ENCODE measurements around the gene SERPINB13.
"Not testable (repeated sequence)": the region's sequence is repeated elsewhere in the genome, so short reads cannot be mapped to it uniquely, and the experiment has no call there.

Gene SERPINB13

DNA sequence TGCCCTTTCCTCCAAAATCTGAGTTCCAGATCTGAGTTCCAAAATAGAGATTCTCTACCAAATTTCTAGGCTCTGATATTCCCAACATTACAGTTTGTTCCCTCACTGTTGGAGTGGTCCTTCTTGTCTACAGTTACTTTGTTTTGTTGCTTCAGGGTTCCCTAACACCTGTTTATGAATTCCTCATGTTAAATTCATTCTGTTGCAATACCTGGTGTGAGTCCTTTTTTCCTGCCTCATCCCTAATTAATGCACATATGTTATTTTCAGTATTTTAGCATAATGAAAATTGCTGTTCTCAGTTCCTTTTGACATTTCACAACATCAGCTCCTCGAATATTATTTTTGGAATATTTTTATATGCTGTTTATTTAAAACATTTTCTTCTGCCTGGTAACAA lies 16.2 kb downstream of the SERPINB13 start:
- no peak overlapping the region for H2AFZ ChIP-seq (ENCODE audit: low read depth, low read length)
- H3K4me3 ChIP-seq (ENCODE audit: low read length): no peak overlapping the region
- no peaks in the 10 kb centered on the region for H3K36me3 ChIP-seq (ENCODE audit: insufficient read depth, low read length)
- no peaks in the 10 kb centered on the region for H3K27me3 ChIP-seq (ENCODE audit: insufficient read depth, low read length)
- no peaks in the 10 kb centered on the region for H3K4me1 ChIP-seq (ENCODE audit: insufficient read depth, low read length)
- H3K9me3 ChIP-seq (ENCODE audit: low read length): no peaks in the 10 kb centered on the region

DNA sequence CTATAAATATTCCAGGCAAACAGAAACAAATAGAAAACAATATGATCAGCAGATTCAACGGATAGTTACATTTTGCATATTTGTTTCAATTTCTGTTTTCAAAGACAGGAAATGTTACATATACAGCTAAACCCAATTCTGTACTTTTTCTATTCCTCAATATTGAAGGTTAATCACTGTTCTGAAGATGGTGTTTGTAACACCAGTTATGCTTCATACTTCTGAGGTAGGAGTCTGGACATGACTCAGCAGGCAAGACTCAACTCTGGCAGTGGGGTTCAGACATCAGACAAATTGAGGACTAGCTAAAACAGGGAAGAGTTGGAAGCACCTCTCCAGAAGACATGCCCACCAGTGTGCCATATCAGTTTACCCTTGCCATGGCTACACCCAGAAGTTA lies 16.6 kb downstream of the SERPINB13 start:
- Histone ChIP-seq H3K4me3 (ENCODE audit: low read length) (no peak overlapping the region), H3K4me1 (ENCODE audit: insufficient read depth, low read length) (no peaks in the 10 kb centered on the region), H3K9me3 (ENCODE audit: low read length) (no peaks in the 10 kb centered on the region), H3K27me3 (ENCODE audit: insufficient read depth, low read length) (no peaks in the 10 kb centered on the region), H2AFZ (ENCODE audit: low read depth, low read length) (no peak overlapping the region), H3K36me3 (ENCODE audit: insufficient read depth, low read length) (no peaks in the 10 kb centered on the region)

DNA sequence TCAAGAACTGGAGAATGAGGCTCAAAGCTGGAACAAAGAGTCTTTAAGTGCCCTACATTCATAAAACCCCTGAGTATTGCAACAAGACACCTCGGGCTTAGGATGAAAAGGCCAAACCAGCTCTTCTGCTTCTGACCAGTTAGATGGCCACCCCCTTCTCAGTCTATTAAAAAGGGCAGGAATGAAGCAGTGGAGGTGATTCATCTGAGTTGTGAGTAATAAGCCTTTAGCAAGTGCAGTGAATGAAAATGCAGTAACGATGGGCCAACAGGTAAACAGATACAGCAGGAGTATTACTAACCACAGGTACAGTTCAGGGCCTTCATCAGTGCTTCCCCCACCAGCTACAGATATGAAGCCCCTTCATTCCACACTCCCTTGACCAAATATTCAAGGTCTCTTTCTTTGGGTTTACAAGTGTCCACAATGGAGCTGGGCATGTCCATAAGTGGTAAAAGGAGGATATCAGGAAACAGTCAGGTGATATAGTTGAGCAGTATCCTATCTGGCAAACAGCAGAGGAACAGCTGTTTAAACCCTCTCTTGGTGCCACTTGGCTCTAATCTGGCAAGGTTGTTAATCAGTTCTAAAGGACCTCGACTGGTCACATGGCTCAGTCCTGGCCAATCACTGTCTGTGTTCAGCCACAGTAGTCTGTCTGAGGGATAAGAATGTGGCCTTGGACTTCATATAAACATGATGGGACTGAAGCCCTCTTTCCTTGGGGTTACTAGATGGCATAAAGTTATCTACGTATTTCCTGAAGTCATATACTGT lies 17.8 kb downstream of the SERPINB13 start:
- H3K4me1 ChIP-seq (ENCODE audit: insufficient read depth, low read length): no peaks in the 10 kb centered on the region
- H2AFZ ChIP-seq (ENCODE audit: low read depth, low read length): no peak overlapping the region
- H3K36me3 ChIP-seq (ENCODE audit: insufficient read depth, low read length): no peaks in the 10 kb centered on the region
- no peaks in the 10 kb centered on the region for H3K9me3 ChIP-seq (ENCODE audit: low read length)
- no peaks in the 10 kb centered on the region for H3K27me3 ChIP-seq (ENCODE audit: insufficient read depth, low read length)
- H3K4me3 ChIP-seq (ENCODE audit: low read length): no peak overlapping the region

DNA sequence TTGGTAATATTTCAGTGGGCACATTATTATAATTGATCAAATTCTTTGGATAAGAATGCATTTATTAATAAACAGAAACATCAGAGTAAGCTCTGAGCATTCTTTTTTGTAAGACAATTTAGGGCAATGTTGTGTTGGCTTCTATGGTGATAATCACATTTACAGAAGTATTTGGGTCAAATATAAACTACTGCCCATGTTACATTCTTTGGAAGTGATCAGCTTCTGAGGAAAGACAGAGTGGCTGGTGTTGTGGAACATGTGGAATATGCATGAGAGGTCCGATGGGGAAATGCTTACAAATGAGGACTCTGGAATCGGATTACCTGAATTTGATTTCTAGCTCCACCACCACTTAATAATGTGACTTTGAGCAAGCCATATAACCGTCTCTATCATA lies 19.4 kb downstream of the SERPINB13 start:
- Histone ChIP-seq H3K27me3 (ENCODE audit: insufficient read depth, low read length) (no peaks in the 10 kb centered on the region), H2AFZ (ENCODE audit: low read depth, low read length) (no peak overlapping the region), H3K4me3 (ENCODE audit: low read length) (no peak overlapping the region), H3K36me3 (ENCODE audit: insufficient read depth, low read length) (no peaks in the 10 kb centered on the region), H3K9me3 (ENCODE audit: low read length) (no peaks in the 10 kb centered on the region), H3K4me1 (ENCODE audit: insufficient read depth, low read length) (no peaks in the 10 kb centered on the region)

DNA sequence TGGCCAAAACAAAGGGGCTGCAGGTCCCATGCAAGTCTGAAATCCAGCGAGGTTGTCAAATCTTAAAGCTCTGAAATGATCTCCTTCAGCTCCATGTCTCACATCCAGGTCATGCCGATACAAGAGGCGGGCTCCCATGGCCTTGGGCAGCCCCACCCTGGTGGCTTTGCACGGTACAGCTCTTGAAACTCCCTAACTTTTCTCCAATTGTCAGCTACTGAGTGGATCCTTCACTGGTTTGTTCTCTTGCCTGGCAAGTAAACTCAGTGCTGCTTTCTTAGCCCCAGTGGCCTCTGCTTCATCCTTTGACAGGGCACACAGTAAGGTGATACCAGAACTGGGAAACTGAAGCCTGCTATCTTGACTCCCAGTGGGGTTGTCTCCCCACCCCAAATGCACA lies 26.3 kb downstream of the SERPINB13 start:
- no peak overlapping the region for H3K4me3 ChIP-seq (ENCODE audit: low read length)
- no peaks in the 10 kb centered on the region for H3K36me3 ChIP-seq (ENCODE audit: insufficient read depth, low read length)
- H3K4me1 ChIP-seq (ENCODE audit: insufficient read depth, low read length): no peaks in the 10 kb centered on the region
- H3K9me3 ChIP-seq (ENCODE audit: low read length): no peaks in the 10 kb centered on the region
- H2AFZ ChIP-seq (ENCODE audit: low read depth, low read length): no peak overlapping the region
- no peaks in the 10 kb centered on the region for H3K27me3 ChIP-seq (ENCODE audit: insufficient read depth, low read length)

DNA sequence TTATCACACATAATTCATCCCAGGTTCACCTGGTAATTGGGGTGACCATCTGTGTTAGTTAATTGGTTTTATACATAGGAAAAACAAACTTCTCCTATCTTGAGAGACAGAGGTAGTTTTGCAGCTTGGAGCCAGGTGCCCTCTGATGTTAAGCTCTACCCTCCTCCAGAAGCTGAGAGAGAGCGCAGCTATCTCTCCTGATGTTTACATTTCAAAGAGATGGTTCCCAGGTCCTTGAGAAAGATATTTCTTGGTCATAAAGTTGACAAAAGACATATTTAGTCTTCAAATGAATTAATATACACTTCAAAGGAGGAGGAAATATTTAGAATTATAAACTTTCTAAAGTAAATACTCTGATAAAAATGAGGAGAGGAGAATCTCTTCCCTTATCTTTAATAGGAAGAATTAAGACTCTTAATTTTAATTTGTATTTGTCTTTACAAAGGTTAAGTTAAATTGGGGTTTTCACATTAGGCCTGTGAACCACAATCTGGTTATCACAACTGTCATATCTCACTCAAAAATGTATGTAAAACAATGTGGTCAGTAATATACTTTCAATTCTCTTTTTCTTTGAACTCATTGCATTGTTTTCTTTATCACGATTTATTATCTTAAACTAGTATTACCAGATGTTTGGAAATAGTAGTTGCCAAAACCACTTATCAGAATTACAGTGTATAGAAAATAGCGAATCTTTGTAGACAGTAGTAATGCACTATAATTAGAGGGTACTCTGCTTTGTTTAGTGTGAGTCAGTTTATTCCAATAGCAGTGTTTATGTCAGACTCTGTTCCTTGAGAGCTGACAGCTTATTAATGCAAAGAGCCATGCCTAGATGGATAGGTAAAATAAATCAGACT lies 30.1 kb downstream of the SERPINB13 start:
- H3K9me3 ChIP-seq (ENCODE audit: low read length): no peaks in the 10 kb centered on the region
- no peak overlapping the region for H2AFZ ChIP-seq (ENCODE audit: low read depth, low read length)
- H3K27me3 ChIP-seq (ENCODE audit: insufficient read depth, low read length): no peaks in the 10 kb centered on the region
- H3K36me3 ChIP-seq (ENCODE audit: insufficient read depth, low read length): no peaks in the 10 kb centered on the region
- no peaks in the 10 kb centered on the region for H3K4me1 ChIP-seq (ENCODE audit: insufficient read depth, low read length)
- no peak overlapping the region for H3K4me3 ChIP-seq (ENCODE audit: low read length)

DNA sequence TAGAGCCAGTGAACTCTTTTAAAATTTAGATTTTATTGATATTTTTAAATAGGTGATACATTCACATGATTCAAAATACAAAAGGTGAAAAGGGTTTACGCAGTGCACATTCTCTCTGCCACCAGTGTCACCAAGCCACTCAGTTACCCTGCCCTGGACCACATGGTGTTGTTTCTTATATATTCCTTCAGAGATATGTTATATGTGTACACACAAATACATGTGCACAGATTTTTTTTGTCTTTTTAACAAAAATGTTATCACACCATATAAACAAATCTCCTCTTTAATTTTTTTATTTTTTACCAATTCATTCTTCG lies 30.7 kb downstream of the SERPINB13 start:
- H2AFZ ChIP-seq (ENCODE audit: low read depth, low read length): no peak overlapping the region
- H3K27me3 ChIP-seq (ENCODE audit: insufficient read depth, low read length): no peaks in the 10 kb centered on the region
- no peaks in the 10 kb centered on the region for H3K4me1 ChIP-seq (ENCODE audit: insufficient read depth, low read length)
- H3K4me3 ChIP-seq (ENCODE audit: low read length): no peak overlapping the region
- no peaks in the 10 kb centered on the region for H3K9me3 ChIP-seq (ENCODE audit: low read length)
- H3K36me3 ChIP-seq (ENCODE audit: insufficient read depth, low read length): no peaks in the 10 kb centered on the region

DNA sequence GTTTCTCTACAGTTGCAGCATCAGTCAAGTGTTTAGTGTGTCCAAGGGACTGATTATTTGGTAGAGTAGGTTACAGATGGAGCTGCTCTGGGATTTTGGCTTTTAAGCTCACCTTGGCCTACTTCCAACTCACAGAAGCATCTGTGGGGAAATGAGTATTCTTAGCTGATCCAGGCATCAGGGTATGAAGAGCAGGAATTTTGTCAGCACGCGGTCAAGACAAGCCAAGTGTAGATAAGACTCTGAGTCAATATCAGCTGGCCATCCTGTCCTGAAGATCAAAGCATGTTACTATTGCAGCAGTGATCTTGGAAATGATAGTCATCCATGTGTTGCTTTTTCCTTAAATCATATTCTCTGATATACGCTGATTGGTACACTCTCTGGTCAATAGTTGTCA lies 32.5 kb downstream of the SERPINB13 start:
- no peaks in the 10 kb centered on the region for H3K36me3 ChIP-seq (ENCODE audit: insufficient read depth, low read length)
- no peak overlapping the region for H2AFZ ChIP-seq (ENCODE audit: low read depth, low read length)
- peaks cover 4% of the 10 kb centered on the region for H3K9me3 ChIP-seq (ENCODE audit: low read length)
- no peaks in the 10 kb centered on the region for H3K4me1 ChIP-seq (ENCODE audit: insufficient read depth, low read length)
- no peak overlapping the region for H3K4me3 ChIP-seq (ENCODE audit: low read length)
- H3K27me3 ChIP-seq (ENCODE audit: insufficient read depth, low read length): no peaks in the 10 kb centered on the region

DNA sequence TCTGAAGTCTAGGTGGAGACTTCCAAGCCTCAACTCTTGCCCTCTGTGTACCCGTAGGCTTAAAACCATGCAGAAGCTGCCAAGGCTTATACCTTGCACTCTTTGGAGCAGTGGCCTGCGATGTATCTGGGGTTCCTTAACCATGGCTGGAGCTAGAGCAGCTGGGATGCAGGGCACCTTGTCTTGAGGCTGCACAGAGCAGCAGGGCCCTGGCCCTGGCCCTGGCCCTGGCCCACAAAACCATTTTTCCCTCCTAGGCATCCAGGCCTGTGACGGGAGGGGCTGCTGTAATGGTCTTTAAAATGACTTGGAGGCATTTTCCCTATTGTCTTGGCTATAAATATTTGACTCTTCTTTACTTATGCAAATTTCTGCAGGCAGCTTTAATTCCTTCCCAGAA lies 37.7 kb downstream of the SERPINB13 start:
- H3K4me1 ChIP-seq (ENCODE audit: insufficient read depth, low read length): no peaks in the 10 kb centered on the region

DNA sequence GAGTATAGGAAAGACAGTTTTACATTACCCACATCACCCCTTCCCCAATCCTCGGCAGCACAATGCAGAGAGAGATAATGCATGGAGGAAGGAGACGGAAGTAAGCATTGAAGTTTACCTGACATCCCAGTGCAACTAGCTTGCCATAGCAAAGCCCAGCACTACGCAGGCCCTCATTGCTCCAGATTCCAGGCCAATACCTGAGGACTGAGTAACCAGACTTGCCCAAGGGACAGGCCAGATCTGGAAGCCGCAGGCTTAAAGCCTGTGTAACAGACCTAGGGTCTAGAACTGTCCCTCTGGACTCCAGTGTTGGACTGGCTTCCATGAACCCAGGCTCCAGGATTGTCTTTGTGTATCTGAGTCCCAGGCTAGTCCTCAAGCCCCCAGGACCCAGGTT lies 39.3 kb downstream of the SERPINB13 start:
- H2AFZ ChIP-seq (ENCODE audit: low read depth, low read length): no peak overlapping the region
- H3K9me3 ChIP-seq (ENCODE audit: low read length): peaks cover 14% of the 10 kb centered on the region
- H3K36me3 ChIP-seq (ENCODE audit: insufficient read depth, low read length): no peaks in the 10 kb centered on the region
- H3K4me3 ChIP-seq (ENCODE audit: low read length): no peak overlapping the region
- H3K4me1 ChIP-seq (ENCODE audit: insufficient read depth, low read length): no peaks in the 10 kb centered on the region
- no peaks in the 10 kb centered on the region for H3K27me3 ChIP-seq (ENCODE audit: insufficient read depth, low read length)

More for the DNA sequence above, 37.7 kb downstream of the SERPINB13 start:
- Histone ChIP-seq H2AFZ (ENCODE audit: low read depth, low read length) (no peak overlapping the region), H3K27me3 (ENCODE audit: insufficient read depth, low read length) (no peaks in the 10 kb centered on the region), H3K36me3 (ENCODE audit: insufficient read depth, low read length) (no peaks in the 10 kb centered on the region), H3K4me3 (ENCODE audit: low read length) (no peak overlapping the region), H3K9me3 (ENCODE audit: low read length) (peaks cover 14% of the 10 kb centered on the region)

DNA sequence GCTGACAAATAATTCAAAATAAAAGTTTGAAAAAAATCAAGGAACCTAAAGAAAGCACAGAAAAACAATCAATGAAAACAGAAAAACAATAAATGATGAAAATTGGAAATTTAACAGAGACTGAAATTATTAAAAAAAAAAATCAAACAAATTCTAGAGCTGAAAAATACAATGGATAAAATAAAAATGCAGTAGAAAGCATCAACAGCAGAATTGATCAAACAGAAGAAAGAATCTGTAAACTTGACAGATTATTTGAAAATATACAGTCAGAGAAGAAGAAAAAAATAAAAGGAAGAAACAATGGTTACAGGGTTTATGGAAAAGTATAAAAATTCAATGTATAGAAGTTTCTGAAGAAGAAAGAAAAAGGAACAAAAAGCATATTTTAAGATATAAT lies 40.7 kb downstream of the SERPINB13 start:
- Histone ChIP-seq H3K36me3 (ENCODE audit: insufficient read depth, low read length) (no peaks in the 10 kb centered on the region), H2AFZ (ENCODE audit: low read depth, low read length) (no peak overlapping the region), H3K9me3 (ENCODE audit: low read length) (peaks cover 14% of the 10 kb centered on the region), H3K27me3 (ENCODE audit: insufficient read depth, low read length) (no peaks in the 10 kb centered on the region), H3K4me1 (ENCODE audit: insufficient read depth, low read length) (no peaks in the 10 kb centered on the region), H3K4me3 (ENCODE audit: low read length) (no peak overlapping the region)

DNA sequence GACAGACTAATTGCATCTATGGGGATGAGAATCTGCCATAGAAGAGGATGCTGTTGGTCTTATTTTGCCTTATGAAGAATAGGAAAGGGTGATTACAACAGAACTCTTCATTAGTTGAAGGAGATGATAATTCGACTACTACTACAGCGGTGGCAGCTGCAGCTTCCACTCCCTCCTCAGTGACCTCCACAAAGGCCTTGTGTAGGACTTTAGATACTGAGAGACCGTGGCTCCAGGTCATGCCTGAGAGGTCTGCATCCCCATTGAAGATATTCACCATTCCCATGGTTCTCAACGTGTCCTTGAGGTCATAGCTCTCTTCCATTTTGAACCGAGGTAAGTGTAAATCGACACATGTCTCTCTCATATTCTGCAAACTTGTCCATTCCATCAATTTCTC lies 50.6 kb downstream of the SERPINB13 start:
- Histone ChIP-seq H2AFZ (ENCODE audit: low read depth, low read length) (no peak overlapping the region), H3K27me3 (ENCODE audit: insufficient read depth, low read length) (no peaks in the 10 kb centered on the region), H3K9me3 (ENCODE audit: low read length) (no peaks in the 10 kb centered on the region), H3K4me1 (ENCODE audit: insufficient read depth, low read length) (no peaks in the 10 kb centered on the region), H3K36me3 (ENCODE audit: insufficient read depth, low read length) (no peaks in the 10 kb centered on the region), H3K4me3 (ENCODE audit: low read length) (no peak overlapping the region)

DNA sequence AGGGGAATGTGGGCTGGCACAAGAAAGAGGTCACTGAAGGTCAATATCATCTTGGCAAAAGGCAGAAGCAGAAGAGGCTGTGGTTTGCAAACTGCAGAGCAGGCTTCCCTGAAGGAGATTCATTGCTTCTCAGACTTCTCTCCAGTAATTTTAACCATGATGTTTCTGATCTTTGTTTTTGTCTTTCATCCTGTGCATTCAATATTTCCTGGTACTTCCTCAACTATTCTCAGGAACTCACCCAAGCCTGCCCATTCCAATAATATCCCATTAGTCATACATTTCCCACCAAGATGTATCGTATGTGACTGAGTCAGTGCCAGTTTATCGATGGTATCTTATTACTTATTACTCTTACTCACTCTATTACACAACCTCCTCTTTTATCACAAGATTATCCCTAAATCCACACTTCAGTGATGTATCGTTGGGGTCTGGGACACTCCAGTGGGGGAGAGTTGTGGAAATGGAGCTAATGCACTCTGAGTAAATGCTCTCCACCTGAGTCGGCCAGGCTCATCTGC lies 54.1 kb downstream of the SERPINB13 start:
- H3K36me3 ChIP-seq (ENCODE audit: insufficient read depth, low read length); H3K4me1 ChIP-seq (ENCODE audit: insufficient read depth, low read length): not testable (repeated sequence)

More for the DNA sequence above, 54.1 kb downstream of the SERPINB13 start:
- H3K27me3 ChIP-seq (ENCODE audit: insufficient read depth, low read length); H3K4me3 ChIP-seq (ENCODE audit: low read length); H3K9me3 ChIP-seq (ENCODE audit: low read length); H2AFZ ChIP-seq (ENCODE audit: low read depth, low read length): not testable (repeated sequence)
